Measurements from ENCODE around the gene CDH22.

- TF ChIP-seq, protein P1, sequence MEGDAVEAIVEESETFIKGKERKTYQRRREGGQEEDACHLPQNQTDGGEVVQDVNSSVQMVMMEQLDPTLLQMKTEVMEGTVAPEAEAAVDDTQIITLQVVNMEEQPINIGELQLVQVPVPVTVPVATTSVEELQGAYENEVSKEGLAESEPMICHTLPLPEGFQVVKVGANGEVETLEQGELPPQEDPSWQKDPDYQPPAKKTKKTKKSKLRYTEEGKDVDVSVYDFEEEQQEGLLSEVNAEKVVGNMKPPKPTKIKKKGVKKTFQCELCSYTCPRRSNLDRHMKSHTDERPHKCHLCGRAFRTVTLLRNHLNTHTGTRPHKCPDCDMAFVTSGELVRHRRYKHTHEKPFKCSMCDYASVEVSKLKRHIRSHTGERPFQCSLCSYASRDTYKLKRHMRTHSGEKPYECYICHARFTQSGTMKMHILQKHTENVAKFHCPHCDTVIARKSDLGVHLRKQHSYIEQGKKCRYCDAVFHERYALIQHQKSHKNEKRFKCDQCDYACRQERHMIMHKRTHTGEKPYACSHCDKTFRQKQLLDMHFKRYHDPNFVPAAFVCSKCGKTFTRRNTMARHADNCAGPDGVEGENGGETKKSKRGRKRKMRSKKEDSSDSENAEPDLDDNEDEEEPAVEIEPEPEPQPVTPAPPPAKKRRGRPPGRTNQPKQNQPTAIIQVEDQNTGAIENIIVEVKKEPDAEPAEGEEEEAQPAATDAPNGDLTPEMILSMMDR (IDR thresholded peaks at IDR 0.05): no peak
- no peak for TF ChIP-seq EZH2 (IDR thresholded peaks at IDR 0.05)
These were observed 14.3 kb upstream of the CDH22 start for GRCh38 chr20:46322641-46323040.
